ENCODE data around the gene CCDC169.
A peak's percentile ranks its signal among the peaks of the same experiment; 100 is the strongest.

CCDC169 gene

DNA sequence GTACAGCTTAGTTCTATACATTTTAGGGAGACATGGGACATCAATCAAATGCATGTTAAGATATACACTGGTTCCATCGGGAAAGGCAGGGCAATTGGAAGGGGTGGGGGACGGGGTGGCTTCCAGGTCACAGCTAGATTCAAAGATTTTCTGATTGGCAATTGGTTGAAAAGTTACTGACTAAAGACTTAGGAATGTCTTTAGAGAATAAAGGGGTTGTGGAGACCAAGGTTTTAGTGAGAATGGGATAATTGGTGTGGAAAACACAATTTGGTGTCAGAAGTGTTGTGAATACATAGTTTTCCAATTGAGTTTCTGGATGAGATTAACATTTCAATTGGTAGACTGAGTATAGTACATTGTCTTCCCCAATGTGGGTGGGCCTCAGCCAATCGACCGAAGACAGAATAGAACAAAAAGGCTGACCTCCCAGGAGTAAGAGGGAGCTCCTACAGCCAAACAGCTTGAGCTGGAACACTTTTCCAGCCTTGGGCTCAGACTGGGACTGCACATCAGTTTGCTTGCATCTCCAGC lies 988 bp upstream of the CCDC169 start:
- Mint-ChIP-seq H3K9me3 (no peaks in the 10 kb centered on the region), H3K4me3 (peak overlapping the region; percentile 91), H3K27ac (no peak overlapping the region), H3K27me3 (ENCODE audit: low read depth, poor library complexity) (no peaks in the 10 kb centered on the region), H3K36me3 (ENCODE audit: low read depth) (peaks cover 15% of the 10 kb centered on the region), H3K4me1 (peaks cover 13% of the 10 kb centered on the region)
- no peak for DNase-seq
- TF ChIP-seq, protein P1, sequence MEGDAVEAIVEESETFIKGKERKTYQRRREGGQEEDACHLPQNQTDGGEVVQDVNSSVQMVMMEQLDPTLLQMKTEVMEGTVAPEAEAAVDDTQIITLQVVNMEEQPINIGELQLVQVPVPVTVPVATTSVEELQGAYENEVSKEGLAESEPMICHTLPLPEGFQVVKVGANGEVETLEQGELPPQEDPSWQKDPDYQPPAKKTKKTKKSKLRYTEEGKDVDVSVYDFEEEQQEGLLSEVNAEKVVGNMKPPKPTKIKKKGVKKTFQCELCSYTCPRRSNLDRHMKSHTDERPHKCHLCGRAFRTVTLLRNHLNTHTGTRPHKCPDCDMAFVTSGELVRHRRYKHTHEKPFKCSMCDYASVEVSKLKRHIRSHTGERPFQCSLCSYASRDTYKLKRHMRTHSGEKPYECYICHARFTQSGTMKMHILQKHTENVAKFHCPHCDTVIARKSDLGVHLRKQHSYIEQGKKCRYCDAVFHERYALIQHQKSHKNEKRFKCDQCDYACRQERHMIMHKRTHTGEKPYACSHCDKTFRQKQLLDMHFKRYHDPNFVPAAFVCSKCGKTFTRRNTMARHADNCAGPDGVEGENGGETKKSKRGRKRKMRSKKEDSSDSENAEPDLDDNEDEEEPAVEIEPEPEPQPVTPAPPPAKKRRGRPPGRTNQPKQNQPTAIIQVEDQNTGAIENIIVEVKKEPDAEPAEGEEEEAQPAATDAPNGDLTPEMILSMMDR (IDR thresholded peaks at IDR 0.05) = no peak

DNA sequence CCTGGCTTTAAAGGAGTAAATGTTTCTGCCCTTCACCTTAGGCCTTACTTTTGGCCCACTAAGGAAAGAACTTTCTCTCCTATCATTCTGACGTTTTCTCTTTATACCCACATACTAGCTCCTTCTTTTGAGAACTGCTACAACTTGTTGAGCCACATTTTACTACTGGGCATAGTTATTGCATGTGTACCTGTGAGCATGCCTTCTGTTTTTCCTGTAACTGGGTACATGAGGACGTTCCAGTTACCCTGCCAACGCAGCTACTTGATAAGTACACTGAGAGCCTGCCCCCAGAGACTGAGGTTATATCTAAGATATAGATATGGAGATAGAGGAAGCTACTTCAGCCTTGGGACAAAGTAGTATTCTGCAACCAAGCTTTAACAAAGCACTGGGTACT lies 3.5 kb downstream of the CCDC169 start:
- no peaks in the 10 kb centered on the region for H3K27me3 Mint-ChIP-seq (ENCODE audit: low read depth, poor library complexity)
- TF ChIP-seq, protein P1 (IDR thresholded peaks at IDR 0.05) = no peak
- H3K27ac Mint-ChIP-seq = no peak overlapping the region
- H3K4me1 Mint-ChIP-seq = peaks cover 13% of the 10 kb centered on the region
- peaks cover 39% of the 10 kb centered on the region for H3K36me3 Mint-ChIP-seq (ENCODE audit: low read depth)
- DNase-seq = no peak
- H3K4me3 Mint-ChIP-seq = no peak overlapping the region
- peaks cover 29% of the 10 kb centered on the region for H3K9me3 Mint-ChIP-seq

DNA sequence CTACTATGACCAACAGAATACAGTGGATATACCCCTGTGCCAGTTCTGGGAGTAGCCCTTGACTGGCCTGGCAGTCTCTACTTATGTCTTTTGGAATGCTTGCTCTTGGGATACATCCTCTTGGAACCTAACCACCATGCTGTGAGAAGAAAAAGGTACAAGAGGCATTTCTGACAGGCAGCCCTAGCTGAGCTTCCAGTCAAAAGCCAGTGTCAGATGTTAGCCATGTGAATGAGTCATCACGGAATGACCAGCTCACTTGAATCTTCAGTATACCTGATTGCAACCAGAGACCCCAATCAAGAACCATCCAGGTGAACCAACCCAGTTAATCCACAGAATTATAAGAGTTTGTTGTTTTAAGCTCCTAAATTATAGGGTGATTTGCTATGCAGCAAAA lies 4.1 kb downstream of the CCDC169 start:
- Mint-ChIP-seq H3K4me3 (no peak overlapping the region), H3K27me3 (ENCODE audit: low read depth, poor library complexity) (no peaks in the 10 kb centered on the region), H3K9me3 (peaks cover 31% of the 10 kb centered on the region), H3K4me1 (peaks cover 10% of the 10 kb centered on the region), H3K36me3 (ENCODE audit: low read depth) (peaks cover 40% of the 10 kb centered on the region), H3K27ac (no peak overlapping the region)
- TF ChIP-seq, protein P1 (IDR thresholded peaks at IDR 0.05) = no peak
- no peak for DNase-seq

DNA sequence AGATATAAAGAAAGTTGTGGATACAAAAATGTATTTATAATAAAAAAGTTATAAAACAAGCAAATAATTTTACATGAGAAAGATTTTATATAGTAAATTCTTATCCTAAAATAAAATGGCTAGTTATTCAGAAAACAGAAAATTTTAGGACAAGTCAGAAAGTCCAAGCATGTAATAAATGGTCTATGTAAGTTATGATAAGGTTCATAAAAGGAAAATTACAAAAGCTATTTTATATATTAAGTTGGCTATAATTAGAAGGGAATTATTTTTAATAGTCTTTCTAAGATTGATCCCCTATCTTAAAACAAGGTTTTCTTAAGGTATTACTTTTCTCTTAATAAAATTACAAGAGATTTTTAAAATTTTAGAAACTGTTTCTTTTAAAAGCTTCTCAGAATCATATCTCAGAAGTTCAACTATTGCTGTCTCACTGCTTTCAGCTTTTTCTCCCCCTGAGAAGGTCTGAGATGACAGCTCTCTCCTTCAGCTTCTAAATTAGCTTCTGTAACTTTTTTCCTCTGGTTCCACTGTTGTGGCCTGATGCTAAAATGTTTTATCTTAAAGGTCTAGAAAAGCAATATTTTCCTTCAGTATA lies 8.7 kb downstream of the CCDC169 start:
- Mint-ChIP-seq H3K4me3 (no peak overlapping the region), H3K27me3 (ENCODE audit: low read depth, poor library complexity) (peaks cover 4% of the 10 kb centered on the region), H3K4me1 (no peaks in the 10 kb centered on the region), H3K27ac (no peak overlapping the region), H3K9me3 (peaks cover 47% of the 10 kb centered on the region), H3K36me3 (ENCODE audit: low read depth) (peaks cover 41% of the 10 kb centered on the region)
- TF ChIP-seq, protein P1 (IDR thresholded peaks at IDR 0.05) = no peak
- no peak for DNase-seq

DNA sequence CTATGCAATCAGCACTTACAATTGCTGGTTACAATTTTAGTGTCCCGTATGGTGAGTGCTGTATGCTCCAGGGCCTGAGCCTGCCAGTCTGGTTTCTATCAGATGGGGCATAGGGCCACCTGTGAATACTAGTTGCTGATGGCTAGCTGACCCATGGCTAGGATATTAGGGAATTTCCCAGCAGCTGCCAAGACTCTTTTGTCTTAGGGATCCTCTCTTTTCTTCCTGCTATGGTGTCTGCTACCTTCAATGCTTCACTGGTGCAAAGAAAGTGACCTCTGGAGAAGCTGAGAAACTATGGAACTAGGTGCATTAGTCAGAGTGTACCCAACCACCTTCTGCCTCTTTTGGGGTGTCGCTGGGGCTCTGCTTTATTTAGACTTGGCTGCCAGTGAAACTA lies 11.6 kb downstream of the CCDC169 start:
- Mint-ChIP-seq H3K27me3 (ENCODE audit: low read depth, poor library complexity) (peaks cover 4% of the 10 kb centered on the region), H3K4me3 (no peak overlapping the region), H3K4me1 (no peaks in the 10 kb centered on the region), H3K36me3 (ENCODE audit: low read depth) (peaks cover 19% of the 10 kb centered on the region), H3K27ac (no peak overlapping the region), H3K9me3 (peaks cover 37% of the 10 kb centered on the region)
- TF ChIP-seq, protein P1 (IDR thresholded peaks at IDR 0.05) = no peak
- no peak for DNase-seq

DNA sequence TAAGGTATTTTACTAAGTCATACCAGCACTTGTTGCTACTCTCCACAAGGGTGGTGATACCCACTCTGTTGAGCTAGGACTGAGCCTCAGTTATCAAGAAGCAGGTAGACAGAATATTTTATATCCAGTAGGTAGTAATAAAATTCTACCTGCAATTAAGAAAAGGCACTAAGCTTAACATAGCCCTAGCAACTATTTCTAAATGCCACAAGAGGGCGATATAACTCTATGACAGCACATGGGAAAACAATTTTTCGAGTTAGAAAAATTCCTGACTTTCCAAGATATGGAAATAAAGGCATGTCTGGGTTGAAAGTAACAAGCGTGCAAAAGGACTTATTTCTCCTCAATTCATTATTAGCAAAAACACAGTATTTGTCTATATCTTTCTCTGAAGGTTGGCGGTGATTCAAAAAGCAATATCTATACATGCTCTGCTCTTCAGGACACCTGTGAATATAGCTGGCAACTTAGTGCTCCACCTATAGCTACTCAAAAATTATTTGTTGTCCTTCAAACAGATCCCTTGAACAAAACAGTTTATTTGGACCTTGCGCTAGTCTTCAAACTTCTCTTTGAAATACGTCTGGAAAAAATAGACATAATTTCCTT lies 14.7 kb downstream of the CCDC169 start:
- TF ChIP-seq, protein P1 (IDR thresholded peaks at IDR 0.05) = peak; percentile 80
- H3K4me1 Mint-ChIP-seq = no peaks in the 10 kb centered on the region
- peaks cover 5% of the 10 kb centered on the region for H3K36me3 Mint-ChIP-seq (ENCODE audit: low read depth)
- H3K4me3 Mint-ChIP-seq = no peak overlapping the region
- H3K9me3 Mint-ChIP-seq = peaks cover 10% of the 10 kb centered on the region
- H3K27me3 Mint-ChIP-seq (ENCODE audit: low read depth, poor library complexity) = peaks cover 8% of the 10 kb centered on the region
- H3K27ac Mint-ChIP-seq = no peak overlapping the region
- DNase-seq = no peak

All from nephron progenitor cell (in vitro differentiated cells).